Thymus (tissue), 11 donors: ENCODE measurements around the gene DBH. TPM values are rescaled to one million over a fixed set of nuclear protein-coding genes. Genes with fewer than 3 reads are reported as not detected.
A peak's percentile ranks its signal among the peaks of the same experiment; 100 is the strongest.

Source experiments
- DNase-seq, 9 donors: peaks; one replicate each; pipeline ENCODE4 v3.0.0-alpha.2; 2013; ENCODE audit warnings: low spot score in 9 of 9, low read depth in 6 of 9, missing footprints in 1 of 9
- H3K27ac ChIP-seq, 2 donors: one replicate each; pipeline ENCODE4 v1.5.1; 2013; ENCODE audit warnings: control low read depth in 1 of 2, low read depth in 1 of 2, low read length in 1 of 2, mild to moderate bottlenecking in 1 of 2, moderate library complexity in 1 of 2
- H3K27me3 ChIP-seq, 2 donors: one replicate each; pipeline ENCODE4 v1.5.1; 2013; ENCODE audit warnings: low read length in 1 of 2; ENCODE audit not compliant: control insufficient read depth in 2 of 2, insufficient read depth in 1 of 2
- H3K36me3 ChIP-seq, 2 donors: one replicate each; pipeline ENCODE4 v1.5.1; 2013; ENCODE audit warnings: low read length in 1 of 2, mild to moderate bottlenecking in 1 of 2, moderate library complexity in 1 of 2; ENCODE audit not compliant: control insufficient read depth in 2 of 2, insufficient read depth in 2 of 2
- H3K4me1 ChIP-seq, 2 donors: one replicate each; pipeline ENCODE4 v1.5.1; 2013; ENCODE audit warnings: low read length in 2 of 2; ENCODE audit not compliant: control insufficient read depth in 2 of 2, insufficient read depth in 2 of 2
- H3K4me3 ChIP-seq, 2 donors: one replicate each; pipeline ENCODE4 v1.5.1; 2013; ENCODE audit warnings: low read length in 2 of 2, control low read depth in 1 of 2, mild to moderate bottlenecking in 1 of 2
- H3K9me3 ChIP-seq, 2 donors: one replicate each; pipeline ENCODE4 v1.5.1; 2013; ENCODE audit warnings: low read length in 1 of 2, mild to moderate bottlenecking in 1 of 2; ENCODE audit not compliant: control insufficient read depth in 2 of 2, insufficient read depth in 1 of 2
- WGBS: extraction: QIAGEN DNeasy Blood & Tissue Kit; methylation state at CpG from one replicate; pipeline ENCODE4 v1.1.7; 2013; 5-methylcytosine and 5-hydroxymethylcytosine counted together
- polyA plus RNA-seq: library from polyadenylated mRNA; stranded (reverse); fragments of 200-250 nt; gene quantifications from one replicate; pipeline ENCODE4 v1.2.3, GENCODE V29; 2013
- total RNA-seq: library from RNA; stranded (reverse); fragments of 120-200 nt; gene quantifications from one replicate; pipeline ENCODE4 v1.2.4, GENCODE V29; 2013
- donor health status: healthy.

Gene DBH
- total and polyA plus RNA-seq, 2 donors: 0.25 to 0.28 TPM

DNA sequence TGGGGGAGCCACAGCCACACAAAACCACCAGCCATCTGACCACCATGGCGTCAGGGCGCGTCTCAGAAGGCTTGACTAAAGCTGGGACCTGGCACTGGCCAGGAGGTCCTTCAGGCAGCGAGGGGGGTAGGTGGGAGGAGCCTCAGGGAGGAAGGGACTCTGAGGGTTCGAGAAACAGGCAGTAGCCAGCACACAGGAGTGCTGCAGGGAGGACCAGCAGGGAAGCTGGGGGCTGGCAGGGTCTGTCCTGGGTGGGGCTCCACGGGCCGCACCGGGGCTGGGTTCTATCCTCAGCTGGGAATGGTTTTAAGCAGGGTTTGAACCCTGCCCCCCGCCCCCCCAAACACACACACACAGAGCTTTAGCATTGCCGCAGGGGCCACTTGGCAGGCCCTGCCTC lies 34.4 kb upstream of the DBH start:
- WGBS: 92% methylated on average over 10 of the region's 10 CpGs
- DNase-seq: no peak
- Histone ChIP-seq H3K27ac (no peak overlapping the region), H3K4me1 (peaks cover 12 to 30% of the 10 kb centered on the region in 2 donors), H3K4me3 (no peak overlapping the region), H3K27me3 (peaks cover 0 to 23% of the 10 kb centered on the region in 2 donors), H3K9me3 (peaks cover 3 to 15% of the 10 kb centered on the region in 2 donors), H3K36me3 (no peaks in the 10 kb centered on the region)

DNA sequence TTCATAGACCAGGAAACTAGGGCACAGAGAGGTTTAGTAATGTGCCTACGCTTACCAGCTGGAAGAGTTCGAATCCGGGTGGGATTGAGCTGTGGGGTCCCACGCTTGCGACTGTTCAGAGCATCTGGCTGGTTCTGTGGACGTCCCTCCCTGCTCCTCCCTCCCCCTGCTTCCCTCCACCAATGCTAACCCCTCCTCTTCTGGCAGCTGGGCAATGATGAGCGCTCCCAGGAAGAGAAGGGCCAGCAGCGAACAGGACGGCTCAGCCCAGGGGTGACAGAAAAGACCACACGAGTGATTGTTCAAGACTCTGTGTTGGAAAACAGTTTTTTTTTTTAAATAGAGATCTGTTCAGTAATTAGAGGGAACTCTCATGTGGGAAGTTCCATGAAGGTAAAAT lies 33.9 kb upstream of the DBH start:
- DNase-seq: no peak

DNA sequence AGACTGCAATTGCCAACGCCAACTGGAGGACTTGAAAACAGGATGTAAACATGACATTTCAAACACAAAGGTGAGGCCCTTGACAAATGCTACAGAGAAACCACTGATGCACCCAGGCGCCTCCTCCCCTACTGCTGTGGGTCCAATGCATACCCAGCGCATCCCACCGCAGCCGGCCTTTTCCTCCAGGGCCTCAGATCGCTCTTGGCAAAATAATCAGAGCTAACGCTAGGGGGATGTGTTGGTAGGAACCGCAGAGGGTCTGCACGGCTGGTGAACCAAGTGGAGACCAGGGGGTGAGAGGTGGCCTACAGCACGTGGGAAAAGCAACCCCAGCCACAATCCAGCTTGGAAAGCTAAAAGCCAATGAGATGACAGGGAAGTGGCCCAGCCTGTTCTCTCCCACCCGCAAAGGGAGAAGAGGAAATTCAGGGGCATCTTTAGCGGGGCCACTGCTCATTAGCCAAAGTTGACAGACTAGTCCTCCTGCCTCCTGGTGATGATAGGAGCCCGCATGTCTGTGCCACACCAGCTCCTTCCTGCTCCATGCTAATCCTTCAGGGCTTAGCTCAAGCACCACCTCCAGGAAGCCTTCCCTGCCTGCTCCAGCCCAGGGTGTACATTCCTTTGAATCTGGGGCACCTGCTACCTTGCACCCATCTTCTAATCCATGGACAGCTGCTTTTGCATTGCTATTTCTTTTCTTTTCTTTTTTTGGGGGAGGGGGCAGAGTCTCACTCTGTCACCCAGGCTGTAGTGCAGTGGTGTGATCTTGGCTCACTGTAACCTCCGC lies 32.8 kb upstream of the DBH start:
- WGBS: 38% methylated on average over 14 of the region's 14 CpGs
- no peak overlapping the region for H3K27ac ChIP-seq
- peaks cover 12 to 42% of the 10 kb centered on the region in 2 donors for H3K4me1 ChIP-seq
- H3K36me3 ChIP-seq: no peaks in the 10 kb centered on the region
- peaks cover 7 to 36% of the 10 kb centered on the region in 2 donors for H3K27me3 ChIP-seq
- peak in 1 of 9 donors; percentile 59 for DNase-seq
- H3K4me3 ChIP-seq: no peak overlapping the region
- H3K9me3 ChIP-seq: peaks cover 0 to 6% of the 10 kb centered on the region in 2 donors

More for the DNA sequence above, 33.9 kb upstream of the DBH start:
- 87% methylated on average over 10 of the region's 10 CpGs for WGBS
- peaks cover 3 to 15% of the 10 kb centered on the region in 2 donors for H3K9me3 ChIP-seq
- no peak overlapping the region for H3K4me3 ChIP-seq
- H3K4me1 ChIP-seq: peaks cover 12 to 33% of the 10 kb centered on the region in 2 donors
- no peaks in the 10 kb centered on the region for H3K36me3 ChIP-seq
- H3K27ac ChIP-seq: no peak overlapping the region
- peaks cover 0 to 29% of the 10 kb centered on the region in 2 donors for H3K27me3 ChIP-seq

DNA sequence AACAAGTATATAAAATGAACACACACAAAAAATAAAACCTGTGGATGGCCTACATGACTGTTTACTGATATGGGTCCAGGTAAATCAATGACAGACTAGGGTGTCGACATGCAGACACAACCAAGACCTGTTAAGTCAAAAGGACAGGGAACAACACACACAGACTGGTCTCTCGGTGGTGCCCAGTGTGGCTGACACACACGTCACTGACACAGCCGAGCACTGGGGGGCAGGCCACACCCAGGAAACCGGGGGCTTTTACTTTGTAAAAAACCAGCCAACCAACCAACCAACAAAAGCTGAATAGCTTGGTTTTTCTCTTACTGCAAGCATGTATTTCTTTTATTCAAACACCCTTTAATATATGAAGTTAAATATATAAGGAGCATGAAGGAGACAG lies 31.9 kb upstream of the DBH start:
- Histone ChIP-seq H3K36me3 (no peaks in the 10 kb centered on the region), H3K9me3 (no peaks in the 10 kb centered on the region), H3K27ac (no peak overlapping the region), H3K27me3 (peaks cover 16 to 43% of the 10 kb centered on the region in 2 donors), H3K4me1 (peaks cover 12 to 42% of the 10 kb centered on the region in 2 donors), H3K4me3 (no peak overlapping the region)
- WGBS: 29% methylated on average over 5 of the region's 5 CpGs
- peak in 3 of 9 donors; percentile 47 to 76 (median 61) for DNase-seq

DNA sequence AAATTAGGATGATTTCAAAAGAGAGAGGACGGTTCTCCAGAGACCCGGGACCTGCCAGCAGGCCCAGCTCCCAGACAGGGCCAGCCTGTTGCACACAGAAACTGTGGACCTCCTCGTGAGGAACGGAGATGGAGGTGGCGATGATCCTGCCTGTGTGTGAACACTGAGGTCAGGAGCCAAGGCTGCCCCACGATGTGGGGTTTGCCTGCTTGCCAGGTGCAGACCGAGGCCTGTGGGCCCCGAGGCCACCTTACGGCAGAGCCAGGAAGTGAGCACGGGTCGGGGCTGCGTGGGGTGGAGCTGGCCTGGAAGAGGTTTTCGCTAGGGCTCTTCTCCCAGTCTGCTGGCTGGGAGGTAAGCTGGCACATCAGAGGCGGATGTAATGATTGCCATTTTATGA lies 31.3 kb upstream of the DBH start:
- WGBS: 49% methylated on average over 14 of the region's 14 CpGs
- peak in 2 of 9 donors; percentile 48 to 66 for DNase-seq

DNA sequence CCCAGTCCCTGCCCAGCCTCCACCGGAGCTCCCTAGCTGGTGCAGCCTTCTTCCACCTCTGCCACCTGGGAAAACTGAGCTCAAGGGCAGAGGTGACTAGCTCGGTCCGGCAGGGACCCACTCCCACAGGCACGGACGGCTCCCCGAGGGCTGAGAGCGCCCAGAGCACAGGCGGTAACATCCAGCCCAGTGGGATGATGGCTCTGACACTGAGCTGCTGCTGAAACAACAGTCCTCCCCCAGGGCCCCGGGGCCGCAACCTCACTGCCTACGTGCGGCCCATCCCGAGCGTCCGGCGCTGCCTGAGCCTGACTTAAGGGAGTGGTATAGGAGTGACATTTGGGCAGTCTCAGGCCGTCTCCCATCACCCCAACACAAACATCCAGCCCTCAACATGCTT lies 30.7 kb upstream of the DBH start:
- DNase-seq: no peak
- Histone ChIP-seq H3K9me3 (no peaks in the 10 kb centered on the region), H3K36me3 (no peaks in the 10 kb centered on the region), H3K27me3 (peaks cover 24 to 55% of the 10 kb centered on the region in 2 donors), H3K4me3 (no peak overlapping the region), H3K27ac (no peak overlapping the region), H3K4me1 (peaks cover 12 to 44% of the 10 kb centered on the region in 2 donors)
- 94% methylated on average over 17 of the region's 17 CpGs for WGBS

More for the DNA sequence above, 31.3 kb upstream of the DBH start:
- Histone ChIP-seq H3K9me3 (no peaks in the 10 kb centered on the region), H3K36me3 (no peaks in the 10 kb centered on the region), H3K27ac (no peak overlapping the region), H3K4me1 (peaks cover 12 to 44% of the 10 kb centered on the region in 2 donors), H3K4me3 (no peak overlapping the region), H3K27me3 (peaks cover 21 to 49% of the 10 kb centered on the region in 2 donors)

DNA sequence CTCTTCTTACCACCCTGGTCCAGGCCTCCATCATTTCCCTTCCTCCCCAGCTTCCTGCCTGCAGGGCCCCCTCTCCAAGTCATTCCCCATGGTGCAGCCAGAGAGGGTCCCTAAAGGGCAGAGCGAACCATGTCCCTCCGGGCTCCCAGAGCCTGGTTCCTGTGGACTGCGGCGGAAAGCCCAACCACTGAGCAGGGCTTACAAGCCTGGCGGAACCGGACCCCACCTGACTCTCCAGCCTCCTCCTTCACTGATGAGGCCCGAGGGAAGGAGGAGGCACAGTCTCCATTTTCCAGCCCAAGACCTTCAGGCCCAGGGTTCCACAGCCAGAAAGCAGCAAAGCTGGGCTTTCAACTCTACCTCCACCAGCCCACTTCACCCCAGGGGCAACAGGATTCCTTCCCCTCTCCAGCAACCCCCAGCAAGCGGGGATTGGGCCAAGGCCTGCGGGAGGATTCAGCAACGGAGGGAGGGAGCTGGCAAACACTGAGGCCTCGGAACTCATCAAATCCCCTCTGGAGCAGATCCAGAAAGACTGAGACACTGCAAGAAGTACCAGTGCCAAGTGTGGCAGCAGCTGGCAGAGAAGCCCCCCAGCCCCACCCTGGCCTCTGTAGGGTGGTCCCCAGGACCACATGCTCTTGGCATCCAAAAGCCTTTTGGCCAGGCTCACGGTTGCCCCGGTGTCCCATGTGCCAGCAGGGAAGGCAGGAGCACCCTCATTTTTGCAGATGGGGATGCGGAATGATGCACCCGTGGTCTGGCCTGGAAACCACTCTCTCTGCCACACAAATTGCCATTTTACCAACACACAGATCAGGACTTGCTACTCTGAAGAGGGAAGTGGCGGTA lies 30.1 kb upstream of the DBH start:
- H3K27me3 ChIP-seq: peaks cover 30 to 61% of the 10 kb centered on the region in 2 donors
- no peaks in the 10 kb centered on the region for H3K36me3 ChIP-seq
- no peak overlapping the region for H3K27ac ChIP-seq
- H3K9me3 ChIP-seq: no peaks in the 10 kb centered on the region
- H3K4me1 ChIP-seq: peaks cover 12 to 44% of the 10 kb centered on the region in 2 donors
- no peak overlapping the region for H3K4me3 ChIP-seq
- WGBS: 79% methylated on average over 16 of the region's 16 CpGs
- DNase-seq: no peak

DNA sequence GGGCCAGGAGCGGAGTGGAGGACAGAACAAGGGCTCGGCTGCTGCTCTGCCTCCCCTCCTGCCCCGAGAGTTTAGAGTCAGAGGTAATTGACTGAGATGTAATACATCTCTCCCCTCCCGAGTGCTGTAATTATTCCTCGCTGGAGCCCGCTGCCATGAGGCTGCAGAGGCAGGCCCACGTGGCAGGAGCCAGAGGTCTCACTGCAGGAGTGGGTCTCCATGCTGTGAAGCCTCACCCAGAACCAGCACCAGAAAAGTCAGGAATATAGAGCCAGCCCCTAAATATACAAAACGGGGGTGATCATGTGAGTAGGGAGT lies 29.5 kb upstream of the DBH start:
- no peaks in the 10 kb centered on the region for H3K36me3 ChIP-seq
- H3K4me3 ChIP-seq: no peak overlapping the region
- H3K27ac ChIP-seq: no peak overlapping the region
- H3K27me3 ChIP-seq: peaks cover 32 to 67% of the 10 kb centered on the region in 2 donors
- DNase-seq: no peak
- H3K9me3 ChIP-seq: no peaks in the 10 kb centered on the region
- H3K4me1 ChIP-seq: peaks cover 12 to 44% of the 10 kb centered on the region in 2 donors
- 69% methylated on average over 8 of the region's 8 CpGs for WGBS

DNA sequence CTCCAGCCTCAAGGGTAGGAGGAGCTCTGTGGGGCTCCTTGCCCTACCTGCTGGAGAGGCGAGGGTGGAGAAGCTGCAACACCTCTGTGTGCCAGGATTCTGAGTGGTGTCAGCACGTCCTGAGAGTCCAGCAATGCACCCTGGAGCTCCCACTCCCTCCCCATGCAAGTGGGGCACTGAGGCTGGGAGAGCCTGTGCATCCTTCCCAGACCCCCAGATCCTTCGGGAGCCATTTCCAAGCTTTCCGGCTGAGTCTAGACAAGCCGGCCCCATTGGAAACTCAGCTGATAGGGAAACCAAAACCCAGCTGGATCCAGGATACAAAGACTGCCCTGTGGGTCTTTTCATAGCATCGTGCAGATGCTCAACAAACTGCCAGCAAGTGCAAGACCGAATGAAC lies 28.8 kb upstream of the DBH start:
- Histone ChIP-seq H3K36me3 (no peaks in the 10 kb centered on the region), H3K4me3 (no peak overlapping the region), H3K27ac (no peak overlapping the region), H3K4me1 (peaks cover 12 to 44% of the 10 kb centered on the region in 2 donors), H3K27me3 (peaks cover 36 to 73% of the 10 kb centered on the region in 2 donors), H3K9me3 (no peaks in the 10 kb centered on the region)
- WGBS: 70% methylated on average over 7 of the region's 7 CpGs
- no peak for DNase-seq
